ENCODE results near the gene SIM2. TPM values are rescaled to one million over a fixed set of nuclear protein-coding genes. Genes with fewer than 3 reads are reported as not detected.

The SIM2 gene
- total and polyA plus RNA-seq, 2 of the 13 experiments (the other 11 are each of a cell fraction or from before 2014, with no cell fraction given), result 0.36 to 0.53 TPM

- TF ChIP-seq ZBTB14 (CRISPR knock-in tag; IDR thresholded peaks at IDR 0.05), result no peak
- TF ChIP-seq PAF1 (CRISPR knock-in tag; IDR thresholded peaks at IDR 0.05), result no peak
- TF ChIP-seq ATRX (CRISPR knock-in tag; IDR thresholded peaks at IDR 0.05; ENCODE audit: borderline replicate concordance), result no peak
- no peak for TF ChIP-seq ZNF607 (CRISPR knock-in tag; IDR thresholded peaks at IDR 0.05; ENCODE audit: borderline replicate concordance)
- TF ChIP-seq AKNA (CRISPR knock-in tag; IDR thresholded peaks at IDR 0.05; ENCODE audit: borderline replicate concordance), result no peak
- TF ChIP-seq RFXAP (CRISPR knock-in tag; IDR thresholded peaks at IDR 0.05; ENCODE audit: borderline replicate concordance), result no peak
- TF ChIP-seq SP1 (IDR thresholded peaks at IDR 0.05), result no peak
- TF ChIP-seq SP1 (CRISPR knock-in tag; IDR thresholded peaks at IDR 0.05), result no peak
- no peak for TF ChIP-seq ATM (IDR thresholded peaks at IDR 0.05; ENCODE audit: borderline replicate concordance)
- TF ChIP-seq RCOR2 (CRISPR knock-in tag; IDR thresholded peaks at IDR 0.05), result no peak
- no peak for TF ChIP-seq TCF7L2 (IDR thresholded peaks at IDR 0.05; ENCODE audit: low read depth, low read length)
- TF ChIP-seq SOX13 (IDR thresholded peaks at IDR 0.05), result no peak
- TF ChIP-seq SOX13 (CRISPR knock-in tag; conservative IDR thresholded peaks at IDR 0.05 in 1 of 2, IDR thresholded peaks at IDR 0.05 in 1 of 2), result no peak
These were observed 29.0 kb downstream of the SIM2 start (continued) for GRCh38 chr21:36727866-36728265.

Measured in HepG2 (cell line).